Right atrium auricular region (tissue), 2 donors: Measurements from ENCODE around the gene BORCS5. TPM values are rescaled to one million over a fixed set of nuclear protein-coding genes. Genes with fewer than 3 reads are reported as not detected.

Source experiments
- DNase-seq: peaks from one replicate; pipeline ENCODE4 v3.0.0-alpha.2; 2019; ENCODE audit warnings: low spot score
- H3K27ac ChIP-seq, 2 donors: fragments of 200-600 bp; sonication (generic); 1 replicate in 1 of 2; 2 replicates in 1 of 2; pipeline ENCODE4 v1.5.1; 2016 to 2019
- H3K27me3 ChIP-seq, 2 donors: fragments of 200-600 bp; sonication (generic); one replicate each; pipeline versions ENCODE4 v1.5.1 to v1.6.0; 2017 to 2019
- H3K36me3 ChIP-seq: fragments of 200-600 bp; sonication (generic); one replicate; pipeline ENCODE4 v1.5.1; 2016
- H3K4me1 ChIP-seq, 2 donors: fragments of 200-600 bp; sonication (generic); one replicate each; pipeline versions ENCODE4 v1.5.1 to v1.6.0; 2017 to 2019
- H3K4me3 ChIP-seq, 2 donors: fragments of 200-600 bp; sonication (generic); 1 replicate in 1 of 2; 2 replicates in 1 of 2; pipeline ENCODE4 v1.5.1; 2017 to 2019; ENCODE audit warnings: mild to moderate bottlenecking in 1 of 2, moderate library complexity in 1 of 2
- H3K9me3 ChIP-seq, 2 donors: fragments of 200-600 bp; sonication (generic); one replicate each; pipeline ENCODE4 v1.5.1; 2019
- CTCF ChIP-seq, 2 donors: fragments of 200-600 bp; sonication (generic); IDR thresholded peaks; one replicate each; pipeline ENCODE4 v1.5.1; 2019; ENCODE audit warnings: antibody characterized with exemption in 2 of 2
- total RNA-seq, 2 donors: library from RNA; depleted of rRNA; stranded (reverse); fragments of >200 nt; gene quantifications; one replicate each; pipeline ENCODE4 v1.1.0, GENCODE V29; 2016

The BORCS5 gene
- total RNA-seq, 2 donors from 2014 or later = 6.2 to 8.0 TPM

GRCh38 chr12:12326262-12326661 lies 30.6 kb upstream of the BORCS5 start:
- no peaks in the 10 kb centered on the region for H3K27me3 ChIP-seq
- DNase-seq = no peak
- TF ChIP-seq CTCF (IDR thresholded peaks at IDR 0.05) = no peak

GRCh38 chr12:12327802-12328201 lies 29.1 kb upstream of the BORCS5 start:
- peaks cover 0 to 8% of the 10 kb centered on the region in 2 donors for H3K4me1 ChIP-seq
- H3K36me3 ChIP-seq = no peaks in the 10 kb centered on the region
- no peak overlapping the region for H3K27ac ChIP-seq
- no peak for DNase-seq
- H3K4me3 ChIP-seq = no peak overlapping the region
- H3K9me3 ChIP-seq = no peaks in the 10 kb centered on the region
- TF ChIP-seq CTCF (IDR thresholded peaks at IDR 0.05) = peak; percentile 51 to 77
- H3K27me3 ChIP-seq = no peaks in the 10 kb centered on the region

More at GRCh38 chr12:12326262-12326661, 30.6 kb upstream of the BORCS5 start:
- H3K4me1 ChIP-seq = peaks cover 0 to 8% of the 10 kb centered on the region in 2 donors
- H3K9me3 ChIP-seq = no peaks in the 10 kb centered on the region
- no peaks in the 10 kb centered on the region for H3K36me3 ChIP-seq
- no peak overlapping the region for H3K4me3 ChIP-seq
- H3K27ac ChIP-seq = no peak overlapping the region

- H3K4me3 ChIP-seq = no peak overlapping the region
- no peaks in the 10 kb centered on the region for H3K9me3 ChIP-seq
- no peak for TF ChIP-seq CTCF (IDR thresholded peaks at IDR 0.05)
- DNase-seq = no peak
- H3K27ac ChIP-seq = no peak overlapping the region
- no peaks in the 10 kb centered on the region for H3K36me3 ChIP-seq
- H3K27me3 ChIP-seq = no peaks in the 10 kb centered on the region
- H3K4me1 ChIP-seq = peaks cover 0 to 20% of the 10 kb centered on the region in 2 donors
Observed at GRCh38 chr12:12331244-12331771, 25.6 kb upstream of the BORCS5 start.

GRCh38 chr12:12331896-12332295 lies 25.0 kb upstream of the BORCS5 start:
- Histone ChIP-seq H3K9me3 (no peaks in the 10 kb centered on the region), H3K27ac (no peak overlapping the region), H3K27me3 (no peaks in the 10 kb centered on the region), H3K4me1 (peaks cover 0 to 20% of the 10 kb centered on the region in 2 donors), H3K36me3 (no peaks in the 10 kb centered on the region), H3K4me3 (no peak overlapping the region)
- no peak for DNase-seq
- no peak for TF ChIP-seq CTCF (IDR thresholded peaks at IDR 0.05)

- Histone ChIP-seq H3K4me1 (peaks cover 0 to 11% of the 10 kb centered on the region in 2 donors), H3K9me3 (no peaks in the 10 kb centered on the region), H3K27me3 (no peaks in the 10 kb centered on the region), H3K27ac (no peak overlapping the region), H3K4me3 (no peak overlapping the region), H3K36me3 (no peaks in the 10 kb centered on the region)
- DNase-seq = no peak
- no peak for TF ChIP-seq CTCF (IDR thresholded peaks at IDR 0.05)
Observed at GRCh38 chr12:12333407-12334366, 23.2 kb upstream of the BORCS5 start.
